Fibroblast of pulmonary artery (primary cell): ENCODE data around the gene PPP2R1B.

ENCODE experiments used
- DNase-seq: peaks from one replicate; pipeline ENCODE4 v3.0.0-alpha.2; 2010; ENCODE audit warnings: low read depth
- H3K4me3 ChIP-seq: replicated peaks from 2 replicates; pipeline ENCODE4 v1.5.1; 2011; ENCODE audit warnings: low read depth, mild to moderate bottlenecking, control low read depth, low read length, moderate library complexity
- CTCF ChIP-seq: IDR thresholded peaks from 2 replicates; pipeline ENCODE4 v1.5.1; 2011; ENCODE audit warnings: mild to moderate bottlenecking, control low read depth, low read length, inconsistent platforms; ENCODE audit errors: missing control alignments

PPP2R1B gene

DNA sequence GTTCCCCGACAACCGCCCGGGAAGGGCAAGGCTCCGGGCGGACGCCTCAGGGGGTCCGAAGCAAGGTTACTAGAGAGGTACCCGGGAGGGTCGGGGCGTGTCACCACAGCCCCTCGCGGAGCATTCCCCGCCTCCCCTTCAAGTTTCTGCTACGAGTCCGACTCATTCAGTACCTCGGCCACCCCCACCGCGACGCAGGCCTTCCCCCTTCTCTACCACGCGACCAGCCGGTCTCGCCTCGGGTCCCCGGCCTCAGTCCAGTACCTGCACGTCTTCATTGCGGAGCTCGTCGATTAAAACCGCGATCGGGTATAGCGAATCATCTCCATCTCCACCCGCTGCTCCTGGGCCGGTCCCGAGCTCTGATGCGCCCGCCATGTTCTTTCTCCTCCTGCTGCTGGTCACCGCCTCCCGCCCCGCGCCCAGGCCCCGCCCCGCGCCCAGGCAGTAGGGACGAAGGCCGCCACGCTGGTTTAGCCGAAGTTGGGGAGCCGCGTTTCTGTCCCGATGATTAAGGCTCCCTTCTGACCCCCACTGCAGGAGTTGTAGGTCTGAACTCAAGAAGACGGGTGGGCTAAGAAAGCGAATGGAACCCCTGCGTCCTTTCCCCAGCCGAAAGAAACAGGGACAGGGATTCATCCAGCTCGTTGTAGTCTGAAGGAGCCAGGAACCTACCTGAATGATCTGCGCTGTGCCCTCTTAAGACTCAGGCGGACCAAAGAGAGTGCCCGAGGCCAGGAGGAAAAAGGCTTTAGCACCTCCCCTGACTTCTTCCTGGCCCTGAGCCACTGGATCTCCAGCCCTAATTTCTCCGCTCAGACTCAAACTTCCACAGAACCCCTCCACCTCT, at the start of gene PPP2R1B:
PPP2R1B (minus strand) TSS at position 406 of the 850 bp plus-strand sequence; CDS start at position 378, 28 bp downstream.
- peak within 1 kb of the TSS; percentile 89 for H3K4me3 ChIP-seq
- DNase-seq = peak; percentile 57
- no peak for TF ChIP-seq CTCF

GRCh38 chr11:111815489-111815888, 49.3 kb upstream of the PPP2R1B start:
- H3K4me3 ChIP-seq = no peak overlapping the region
- DNase-seq = no peak
- no peak for TF ChIP-seq CTCF

DNA sequence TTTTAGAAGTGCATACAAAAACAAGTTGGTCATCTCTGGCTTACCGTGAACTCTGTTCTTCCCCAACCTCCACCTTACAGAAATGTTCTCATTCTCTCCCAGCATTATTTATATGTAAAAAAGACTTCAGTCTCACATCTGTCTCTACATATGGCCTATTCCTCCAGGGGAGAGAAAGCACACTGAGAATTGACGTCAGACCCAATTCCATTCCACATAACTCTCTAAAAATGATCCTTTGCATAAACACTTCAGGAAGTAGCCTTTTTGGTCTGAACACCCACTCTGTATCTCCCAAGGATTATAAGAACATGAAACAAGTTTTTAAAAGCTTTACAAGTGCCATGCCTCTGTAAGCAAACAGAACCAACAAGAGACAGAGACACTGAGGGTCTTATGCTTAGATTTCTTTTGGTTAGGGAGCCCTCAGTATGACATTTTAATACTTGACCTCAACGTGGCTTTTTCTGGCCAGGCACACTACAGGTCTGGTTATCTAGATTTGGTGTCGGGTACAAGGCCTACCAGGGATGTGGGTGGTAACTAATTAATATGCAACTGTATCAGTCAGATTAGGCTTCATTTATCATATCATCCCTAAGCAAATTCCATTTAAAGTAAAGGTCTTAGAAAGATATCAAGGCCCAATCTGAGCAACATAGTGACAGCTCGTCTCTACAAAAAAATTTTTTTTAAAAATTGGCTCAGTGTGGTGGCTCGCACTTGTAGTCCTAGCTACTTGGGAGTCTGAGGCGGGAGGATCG, 48.5 kb upstream of the PPP2R1B start:
- no peak for TF ChIP-seq CTCF
- DNase-seq = peak; percentile 29

GRCh38 chr11:111814106-111814505, 47.9 kb upstream of the PPP2R1B start:
- TF ChIP-seq CTCF = no peak
- no peak for DNase-seq
- no peak overlapping the region for H3K4me3 ChIP-seq

More for the DNA sequence above, 48.5 kb upstream of the PPP2R1B start:
- H3K4me3 ChIP-seq = no peak overlapping the region

GRCh38 chr11:111812211-111812610, 46.0 kb upstream of the PPP2R1B start:
- H3K4me3 ChIP-seq = no peak overlapping the region
- no peak for DNase-seq
- TF ChIP-seq CTCF = no peak

GRCh38 chr11:111811445-111811844, 45.3 kb upstream of the PPP2R1B start:
- no peak for DNase-seq
- no peak overlapping the region for H3K4me3 ChIP-seq
- no peak for TF ChIP-seq CTCF
